ENCODE measurements around the gene RNF180. TPM values are rescaled to one million over a fixed set of nuclear protein-coding genes. Genes with fewer than 3 reads are reported as not detected.
"Not testable (repeated sequence)": the region's sequence is repeated elsewhere in the genome, so short reads cannot be mapped to it uniquely, and the experiment has no call there.

RNF180 gene
- polyA plus RNA-seq, 3 donors = 10.0 to 11.3 (median 10.2) TPM

GRCh38 chr5:64347309-64347708 lies 181.7 kb downstream of the RNF180 start:
- peak in 1 of 3 donors; percentile 5 for DNase-seq (ENCODE audit: low read depth in 3 of 3, low spot score in 2 of 3)

GRCh38 chr5:64364426-64364825 lies 198.8 kb downstream of the RNF180 start:
- no peak for DNase-seq (ENCODE audit: low read depth in 3 of 3, low spot score in 2 of 3)

- no peak for DNase-seq (ENCODE audit: low read depth in 3 of 3, low spot score in 2 of 3)
Measured at GRCh38 chr5:64384765-64385164, 219.1 kb downstream of the RNF180 start.

GRCh38 chr5:64397552-64397951 lies 231.9 kb downstream of the RNF180 start:
- no peak for DNase-seq (ENCODE audit: low read depth in 3 of 3, low spot score in 2 of 3)

GRCh38 chr5:64398735-64399134 lies 233.1 kb downstream of the RNF180 start:
- not testable (repeated sequence) for DNase-seq (ENCODE audit: low read depth in 3 of 3, low spot score in 2 of 3)

- not testable (repeated sequence) for DNase-seq (ENCODE audit: low read depth in 3 of 3, low spot score in 2 of 3)
Measured at GRCh38 chr5:64407103-64407825, 241.6 kb downstream of the RNF180 start.

GRCh38 chr5:64417390-64417789 lies 251.7 kb downstream of the RNF180 start:
- DNase-seq (ENCODE audit: low read depth in 3 of 3, low spot score in 2 of 3) = no peak

- no peak for DNase-seq (ENCODE audit: low read depth in 3 of 3, low spot score in 2 of 3)
Measured at GRCh38 chr5:64418013-64418412, 252.4 kb downstream of the RNF180 start.

Other genes starting within 250 kb of the RNF180 start
- not detected for gene HTR1A, start 203.4 kb upstream of the RNF180 start, polyA plus RNA-seq (ENCODE audit: insufficient read length in 3 of 3)